Activated naive CD4-positive, alpha-beta T cell treated with anti-CD3 and anti-CD28 coated beads, Interleukin-2, amount 50 U/mL, for 16 hours (primary cell): ENCODE data around the gene DMD.

ENCODE experiments used
- DNase-seq: peaks from one replicate; pipeline ENCODE4 v3.0.0-alpha.2; 2020

Gene DMD

GRCh38 chrX:31836479-31836878 is 1374.9 kb downstream of the DMD start:
- no peak for DNase-seq

- DNase-seq, result no peak
These were observed 1379.1 kb downstream of the DMD start for GRCh38 chrX:31832263-31832662.

GRCh38 chrX:31820430-31821210 is 1390.7 kb downstream of the DMD start:
- DNase-seq, result no peak

- no peak for DNase-seq
These were observed 1391.9 kb downstream of the DMD start for GRCh38 chrX:31819455-31819854.

GRCh38 chrX:31811106-31811505 is 1400.2 kb downstream of the DMD start:
- no peak for DNase-seq

- no peak for DNase-seq
These were observed 1403.0 kb downstream of the DMD start for GRCh38 chrX:31808357-31808756.

GRCh38 chrX:31807165-31807564 is 1404.2 kb downstream of the DMD start:
- DNase-seq, result no peak

- DNase-seq, result no peak
These were observed 1405.6 kb downstream of the DMD start for GRCh38 chrX:31805781-31806180.

- DNase-seq, result no peak
These were observed 1411.1 kb downstream of the DMD start for GRCh38 chrX:31800219-31800618.

GRCh38 chrX:31796624-31797023 is 1414.7 kb downstream of the DMD start:
- no peak for DNase-seq

GRCh38 chrX:31747411-31747810 is 1463.9 kb downstream of the DMD start:
- DNase-seq, result no peak

- no peak for DNase-seq
These were observed 1468.3 kb downstream of the DMD start for GRCh38 chrX:31743004-31743403.

- DNase-seq, result no peak
These were observed 1493.9 kb downstream of the DMD start for GRCh38 chrX:31717474-31717873.

GRCh38 chrX:31715675-31716074 is 1495.7 kb downstream of the DMD start:
- DNase-seq, result no peak

GRCh38 chrX:31714797-31715196 is 1496.6 kb downstream of the DMD start:
- DNase-seq, result no peak

GRCh38 chrX:31713120-31713519 is 1498.2 kb downstream of the DMD start:
- no peak for DNase-seq

GRCh38 chrX:31711166-31711565 is 1500.2 kb downstream of the DMD start:
- no peak for DNase-seq

GRCh38 chrX:31708116-31708515 is 1503.2 kb downstream of the DMD start:
- DNase-seq, result no peak

GRCh38 chrX:31706466-31706865 is 1504.9 kb downstream of the DMD start:
- no peak for DNase-seq

GRCh38 chrX:31705816-31706215 is 1505.5 kb downstream of the DMD start:
- no peak for DNase-seq

- no peak for DNase-seq
These were observed 1506.4 kb downstream of the DMD start for GRCh38 chrX:31704938-31705337.

- no peak for DNase-seq
These were observed 1509.1 kb downstream of the DMD start for GRCh38 chrX:31702222-31702621.

- DNase-seq, result no peak
These were observed 1513.9 kb downstream of the DMD start for GRCh38 chrX:31697294-31697916.

GRCh38 chrX:31679861-31680260 is 1531.5 kb downstream of the DMD start:
- DNase-seq, result no peak

- no peak for DNase-seq
These were observed 1541.1 kb downstream of the DMD start for GRCh38 chrX:31670245-31670644.
